GM12878 (cell line): ENCODE data around the gene KPNA1. TPM values are rescaled to one million over a fixed set of nuclear protein-coding genes. Genes with fewer than 3 reads are reported as not detected.

ENCODE experiments used
- ASH2L ChIP-seq: fragments of 300-600, 200-600 bp; sonication (generic); IDR thresholded peaks from 2 replicates; pipeline ENCODE4 v1.6.1; 2017; ENCODE audit warnings: low read depth, mild to moderate bottlenecking, borderline replicate concordance
- EZH2 ChIP-seq: IDR thresholded peaks from 2 replicates; pipeline ENCODE4 v1.6.1; 2012; ENCODE audit warnings: low read depth, mild to moderate bottlenecking, control low read depth, inconsistent platforms, low read length, borderline replicate concordance; ENCODE audit not compliant: control insufficient read depth
- FOXM1 ChIP-seq: IDR thresholded peaks from 2 replicates; pipeline ENCODE4 v1.6.1; 2012; ENCODE audit warnings: low read depth, mild to moderate bottlenecking, inconsistent platforms, low read length, moderate library complexity
- HCFC1 ChIP-seq: fragments of 150-350 bp; IDR thresholded peaks from 2 replicates; pipeline ENCODE4 v1.6.1; 2014; ENCODE audit warnings: low read length
- IRF5 ChIP-seq: fragments of 450-650 bp; IDR thresholded peaks from 2 replicates; pipeline ENCODE4 v1.6.1; 2017; ENCODE audit warnings: borderline replicate concordance
- JUND ChIP-seq: IDR thresholded peaks from 2 replicates; pipeline ENCODE4 v1.6.1; 2012; ENCODE audit warnings: low read depth, mild to moderate bottlenecking, low read length, improper control_type of control experiment, moderate library complexity
- MEF2B ChIP-seq: fragments of 450-650 bp; IDR thresholded peaks from 2 replicates; pipeline ENCODE4 v1.6.1; 2018; ENCODE audit warnings: mild to moderate bottlenecking, moderate library complexity; ENCODE audit not compliant: partially characterized antibody, poor library complexity, severe bottlenecking
- NFYA ChIP-seq: IDR thresholded peaks from 2 replicates; pipeline ENCODE4 v1.6.1; 2011; ENCODE audit warnings: low read depth, mild to moderate bottlenecking, low read length, improper control_type of control experiment, borderline replicate concordance
- NKRF ChIP-seq: fragments of 450-650 bp; conservative IDR thresholded peaks from 2 replicates; pipeline ENCODE4 v1.6.1; 2017; ENCODE audit warnings: mild to moderate bottlenecking, moderate library complexity
- POLR2AphosphoS2 ChIP-seq: IDR thresholded peaks from 2 replicates; pipeline ENCODE4 v1.6.1; 2011; ENCODE audit warnings: low read depth, mild to moderate bottlenecking, low read length, improper control_type of control experiment, moderate library complexity
- PRDM15 ChIP-seq: fragments of 450-650 bp; formaldehyde crosslinking; IDR thresholded peaks from 2 replicates; pipeline ENCODE4 v1.4.0; 2020; ENCODE audit warnings: mild to moderate bottlenecking, moderate library complexity
- SREBF2 ChIP-seq: IDR thresholded peaks from 2 replicates; pipeline ENCODE4 v1.6.1; 2012; ENCODE audit warnings: mild to moderate bottlenecking, low read length
- YY1 ChIP-seq: IDR thresholded peaks from 2 replicates; pipeline ENCODE4 v1.6.1; 2011; ENCODE audit warnings: low read depth, mild to moderate bottlenecking, low read length
- ZNF217 ChIP-seq: fragments of 450-650 bp; IDR thresholded peaks from 2 replicates; pipeline ENCODE4 v1.6.1; 2017; ENCODE audit warnings: antibody characterized with exemption, mild to moderate bottlenecking
- ZNF24 ChIP-seq: fragments of 450-650 bp; IDR thresholded peaks from 2 replicates; pipeline ENCODE4 v1.6.1; 2017; ENCODE audit warnings: antibody characterized with exemption, mild to moderate bottlenecking
- polyA plus RNA-seq, 11 experiments: library from polyadenylated mRNA; depleted of rRNA in 4 of 11; unstranded in 6 of 11; stranded (reverse) in 5 of 11; fragments of >200 nt; fragmentation: Nextera tagmentation in 4 of 11; fragmentation: Illumina TruSeq in 1 of 11; extraction: Ambion mirVana in 4 of 11; extraction: Trizol in 1 of 11; gene quantifications; 1 replicate in 1 of 11; 2 replicates in 10 of 11; pipeline versions ENCODE4 v1.2.1 to v1.2.3, GENCODE V29; 2011 to 2016; ENCODE audit warnings: inconsistent platforms in 2 of 11, missing spikeins in 2 of 11, low read depth in 1 of 11
- total RNA-seq, 4 experiments: library from RNA; depleted of rRNA in 3 of 4; stranded (reverse); fragments of >200 nt in 3 of 4; fragmentation: Illumina TruSeq in 1 of 4; extraction: Trizol in 1 of 4; gene quantifications; 2 replicates each; pipeline versions ENCODE4 v1.2.1 to v1.2.3, GENCODE V29; 2013 to 2021
- TF ChIP-seq, protein P1 (sequence below): fragments of 450-650 bp; IDR thresholded peaks from 2 replicates; pipeline ENCODE4 v1.6.1; 2014; ENCODE audit warnings: mild to moderate bottlenecking
- TF ChIP-seq, protein P2 (sequence below): fragments of 450-650 bp; formaldehyde crosslinking; IDR thresholded peaks from 2 replicates; pipeline ENCODE4 v1.4.0; 2022; ENCODE audit warnings: mild to moderate bottlenecking, moderate library complexity

Gene KPNA1
- total and polyA plus RNA-seq, 10 of the 15 experiments (the other 5 are each of a cell fraction or from before 2014, with no cell fraction given): 8.5 to 52.7 (median 41.0) TPM

- TF ChIP-seq PRDM15 (no peak), IRF5 (no peak), EZH2 (no peak), ZNF24 (no peak), POLR2AphosphoS2 (no peak), ZNF217 (no peak), MEF2B (peak; percentile 73), FOXM1 (no peak), SREBF2 (no peak), HCFC1 (no peak), JUND (no peak), NKRF (no peak), ASH2L (no peak), NFYA (no peak), YY1 (no peak)
- TF ChIP-seq, protein P1, sequence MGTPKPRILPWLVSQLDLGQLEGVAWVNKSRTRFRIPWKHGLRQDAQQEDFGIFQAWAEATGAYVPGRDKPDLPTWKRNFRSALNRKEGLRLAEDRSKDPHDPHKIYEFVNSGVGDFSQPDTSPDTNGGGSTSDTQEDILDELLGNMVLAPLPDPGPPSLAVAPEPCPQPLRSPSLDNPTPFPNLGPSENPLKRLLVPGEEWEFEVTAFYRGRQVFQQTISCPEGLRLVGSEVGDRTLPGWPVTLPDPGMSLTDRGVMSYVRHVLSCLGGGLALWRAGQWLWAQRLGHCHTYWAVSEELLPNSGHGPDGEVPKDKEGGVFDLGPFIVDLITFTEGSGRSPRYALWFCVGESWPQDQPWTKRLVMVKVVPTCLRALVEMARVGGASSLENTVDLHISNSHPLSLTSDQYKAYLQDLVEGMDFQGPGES: no peak
- TF ChIP-seq, protein P2, sequence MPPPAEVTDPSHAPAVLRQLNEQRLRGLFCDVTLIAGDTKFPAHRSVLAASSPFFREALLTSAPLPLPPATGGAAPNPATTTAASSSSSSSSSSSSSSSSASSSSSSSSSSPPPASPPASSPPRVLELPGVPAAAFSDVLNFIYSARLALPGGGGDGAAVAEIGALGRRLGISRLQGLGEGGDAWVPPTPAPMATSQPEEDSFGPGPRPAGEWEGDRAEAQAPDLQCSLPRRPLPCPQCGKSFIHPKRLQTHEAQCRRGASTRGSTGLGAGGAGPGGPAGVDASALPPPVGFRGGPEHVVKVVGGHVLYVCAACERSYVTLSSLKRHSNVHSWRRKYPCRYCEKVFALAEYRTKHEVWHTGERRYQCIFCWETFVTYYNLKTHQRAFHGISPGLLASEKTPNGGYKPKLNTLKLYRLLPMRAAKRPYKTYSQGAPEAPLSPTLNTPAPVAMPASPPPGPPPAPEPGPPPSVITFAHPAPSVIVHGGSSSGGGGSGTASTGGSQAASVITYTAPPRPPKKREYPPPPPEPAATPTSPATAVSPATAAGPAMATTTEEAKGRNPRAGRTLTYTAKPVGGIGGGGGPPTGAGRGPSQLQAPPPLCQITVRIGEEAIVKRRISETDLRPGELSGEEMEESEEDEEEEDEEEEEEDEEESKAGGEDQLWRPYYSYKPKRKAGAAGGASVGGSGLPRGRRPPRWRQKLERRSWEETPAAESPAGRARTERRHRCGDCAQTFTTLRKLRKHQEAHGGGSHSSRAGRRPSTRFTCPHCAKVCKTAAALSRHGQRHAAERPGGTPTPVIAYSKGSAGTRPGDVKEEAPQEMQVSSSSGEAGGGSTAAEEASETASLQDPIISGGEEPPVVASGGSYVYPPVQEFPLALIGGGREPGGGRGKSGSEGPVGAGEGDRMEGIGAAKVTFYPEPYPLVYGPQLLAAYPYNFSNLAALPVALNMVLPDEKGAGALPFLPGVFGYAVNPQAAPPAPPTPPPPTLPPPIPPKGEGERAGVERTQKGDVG: no peak
Measured at GRCh38 chr3:122497425-122497824, 17.3 kb downstream of the KPNA1 start (continued).
